Left ventricle myocardium superior (tissue), 1 donor: Measurements from ENCODE around the gene PKD1L1. TPM values are rescaled to one million over a fixed set of nuclear protein-coding genes. Genes with fewer than 3 reads are reported as not detected.

ENCODE experiments used
- ATAC-seq: fragments of 200-7000 bp; cut with Tn5 transposase; one replicate; pipeline ENCODE4 v1.9.1; 2020; ENCODE audit warnings: mild to moderate bottlenecking, moderate library complexity
- DNase-seq: peaks from one replicate; pipeline ENCODE4 v3.0.0-alpha.2; 2020
- intact Hi-C: fragments of 100-400 bp; cut with micrococcal nuclease; formaldehyde crosslinking; loops from one replicate; pipeline ENCODE4 v1.11.0; 2022
- total RNA-seq: library from RNA; stranded (reverse); fragmentation: NEBNext Ultra II Directional; extraction: Animal tissue kit (Norgen Biotek cat#: 25700); gene quantifications from one replicate; pipeline ENCODE4 v1.2.1, GENCODE V29; 2021
- donor health status: DM: no; HTN: yes; CAD: no; lungs with severe emphysema.

The PKD1L1 gene
- total RNA-seq, 1 donor from 2014 or later, result 2.8 TPM

DNA sequence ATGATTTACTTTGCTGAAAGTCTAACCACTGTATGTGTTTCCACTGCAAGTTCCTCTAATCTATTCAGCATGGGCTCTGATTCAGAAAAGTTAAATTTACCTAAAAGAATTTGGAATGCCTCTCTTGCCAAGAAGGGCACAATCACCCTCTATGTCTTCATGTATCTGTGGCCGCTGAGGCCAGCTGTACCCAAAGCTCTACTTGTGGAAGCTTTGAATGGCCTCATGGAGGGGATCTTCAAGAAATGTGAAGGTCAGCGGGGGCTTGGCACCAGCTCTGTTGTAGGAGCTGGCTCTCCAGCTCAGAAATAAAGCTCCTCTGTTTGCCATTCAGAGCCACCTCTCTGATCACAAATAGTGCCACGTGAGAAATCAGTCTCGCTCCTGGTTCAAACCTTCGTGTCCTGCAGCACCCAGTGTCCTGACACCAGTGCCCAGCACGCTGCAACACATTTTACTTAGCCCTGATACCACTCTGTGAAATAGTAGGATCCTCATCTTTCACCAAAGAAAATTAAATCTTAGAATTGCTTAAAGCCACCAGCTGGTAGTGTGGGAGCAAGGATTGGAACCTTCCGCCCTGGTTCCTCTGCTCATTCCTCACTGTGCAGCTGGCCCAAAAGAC lies 61.1 kb downstream of the PKD1L1 start:
- no peak for ATAC-seq
- intact Hi-C loops, result no loop called here
- no peak for DNase-seq

DNA sequence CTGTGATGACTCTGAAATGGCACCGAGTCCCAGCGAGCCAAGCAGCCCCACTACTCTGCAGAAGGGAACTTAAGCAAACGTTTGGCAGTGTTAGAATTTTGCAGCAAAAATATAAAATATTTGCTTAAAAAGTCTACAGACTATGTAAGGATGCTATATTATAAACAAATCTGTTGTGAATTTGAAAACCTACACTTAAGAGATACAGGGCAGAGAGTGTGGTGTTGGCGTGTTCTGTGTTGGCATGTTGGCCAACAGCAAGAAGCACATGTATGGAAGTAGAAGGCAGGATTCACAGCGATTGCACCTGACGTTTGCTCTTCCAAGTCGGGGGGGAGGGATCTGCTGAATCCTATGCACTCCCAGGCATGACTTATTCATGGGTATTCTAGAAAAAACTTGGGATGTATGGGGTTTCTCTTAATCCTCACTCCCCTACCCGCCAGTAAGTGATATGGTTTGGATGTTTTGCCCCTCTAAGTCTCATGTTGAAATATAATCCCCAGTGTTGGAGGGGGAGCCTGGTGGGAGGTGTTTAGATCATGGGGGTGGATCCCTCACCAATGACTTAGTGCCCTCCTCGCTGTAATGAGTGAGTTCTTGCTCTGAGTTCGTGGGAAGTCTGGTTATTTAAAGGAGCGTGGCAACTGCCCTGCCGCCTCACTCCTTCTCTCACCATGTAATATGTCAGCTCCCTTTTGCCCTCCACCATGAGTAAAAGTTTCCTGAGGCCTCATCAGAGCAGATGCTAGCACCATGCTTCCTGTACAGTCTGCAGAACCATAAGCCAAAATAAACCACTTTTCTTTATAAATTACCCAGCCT lies 62.1 kb downstream of the PKD1L1 start:
- intact Hi-C loops, result no loop called here
- ATAC-seq (no peak), DNase-seq (no peak)

DNA sequence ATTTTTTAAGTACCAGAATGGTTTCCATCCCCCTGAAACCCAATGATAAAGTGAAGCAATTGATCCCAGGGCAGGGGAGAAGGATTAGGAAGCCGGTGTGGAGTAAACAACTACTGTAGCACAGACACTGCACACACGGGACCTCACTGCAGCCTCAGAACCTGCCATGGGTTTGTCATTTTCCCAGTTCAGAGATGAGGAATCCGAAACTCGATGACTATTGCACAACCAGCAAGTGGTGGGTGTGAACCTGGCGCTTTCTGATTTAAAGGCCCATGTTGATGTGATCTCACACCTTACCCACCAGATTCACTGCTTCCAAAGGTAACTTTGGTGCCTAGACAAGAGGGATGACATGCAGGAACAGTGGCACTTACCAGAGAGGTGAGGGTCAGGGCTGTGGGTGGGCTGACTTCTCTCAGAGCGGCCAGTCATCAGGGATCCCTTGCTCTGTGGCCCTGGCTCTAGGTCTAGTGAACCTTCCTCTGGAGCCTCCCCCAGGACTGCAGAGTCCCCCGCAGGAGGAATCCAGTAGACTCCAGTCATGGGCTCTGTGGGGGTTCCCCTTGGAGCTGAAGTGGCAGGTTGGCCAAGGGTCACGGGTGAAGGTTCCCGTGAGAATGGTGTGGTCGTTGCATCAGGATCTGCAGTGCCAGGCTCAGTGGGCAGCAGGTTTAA lies 62.8 kb downstream of the PKD1L1 start:
- ATAC-seq, result no peak
- intact Hi-C loops, result no loop called here
- DNase-seq, result no peak

DNA sequence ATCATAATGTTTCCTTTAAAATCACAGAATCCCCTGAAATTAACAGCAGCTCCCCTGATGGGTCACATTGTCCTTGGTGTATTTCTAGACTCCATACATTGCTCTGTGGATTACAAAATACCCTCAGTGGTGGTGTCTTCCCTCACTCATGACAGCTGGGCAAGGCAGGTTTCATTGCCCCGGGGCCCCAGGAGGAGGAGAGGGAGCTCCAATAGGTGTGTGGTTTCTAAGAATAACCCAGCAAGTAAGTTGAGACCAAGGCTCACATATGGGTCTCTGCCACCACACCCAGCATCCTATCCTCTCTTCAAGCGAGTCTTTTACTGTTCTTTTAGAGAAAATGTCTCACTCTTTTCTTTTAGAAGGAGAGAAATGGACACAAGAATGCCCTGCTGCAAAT lies 63.6 kb downstream of the PKD1L1 start:
- ATAC-seq, result no peak
- DNase-seq, result no peak
- intact Hi-C loops, result no loop called here

DNA sequence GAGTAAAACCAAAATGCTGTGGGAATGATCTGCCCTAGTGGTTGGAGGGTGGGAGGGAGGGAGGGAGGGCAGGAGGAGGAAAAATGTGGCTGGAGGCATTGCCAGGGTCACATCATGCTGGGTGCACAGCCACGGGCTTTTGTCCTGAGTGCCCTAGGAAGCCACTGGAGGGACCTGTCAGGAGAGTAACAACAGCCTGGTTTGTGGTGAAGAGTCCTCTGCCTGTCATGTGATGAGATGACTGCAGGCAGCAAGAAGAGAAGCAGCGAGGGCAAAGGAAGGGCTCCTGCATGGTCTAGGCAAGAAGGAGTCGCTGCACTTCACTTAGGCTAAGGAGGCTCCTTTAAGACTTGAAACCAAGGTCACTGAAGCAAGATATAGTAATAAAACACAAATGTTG lies 65.6 kb downstream of the PKD1L1 start:
- DNase-seq, result no peak
- intact Hi-C loops, result no loop called here

DNA sequence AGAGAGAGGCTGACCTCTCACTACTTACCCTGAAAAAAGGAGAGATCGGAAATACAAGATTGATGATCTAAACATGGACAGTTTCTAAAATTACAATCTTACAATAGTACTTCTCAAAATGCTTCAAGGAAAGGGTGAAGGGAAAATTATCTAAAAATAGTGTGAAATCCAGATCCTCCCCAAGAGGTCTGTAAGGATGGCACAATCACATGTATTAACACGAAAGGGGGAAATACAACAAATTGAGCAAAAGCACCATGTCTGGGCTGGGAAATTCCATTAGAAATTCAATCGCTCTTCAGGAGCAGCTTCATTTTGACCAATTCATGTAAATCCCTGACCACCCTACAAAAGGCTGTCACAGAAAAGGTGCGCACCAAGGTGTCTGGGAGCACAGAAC lies 67.0 kb downstream of the PKD1L1 start:
- intact Hi-C loops, result no loop called here
- ATAC-seq (no peak), DNase-seq (no peak)

More for the DNA sequence above, 65.6 kb downstream of the PKD1L1 start:
- peak; percentile 62 for ATAC-seq

DNA sequence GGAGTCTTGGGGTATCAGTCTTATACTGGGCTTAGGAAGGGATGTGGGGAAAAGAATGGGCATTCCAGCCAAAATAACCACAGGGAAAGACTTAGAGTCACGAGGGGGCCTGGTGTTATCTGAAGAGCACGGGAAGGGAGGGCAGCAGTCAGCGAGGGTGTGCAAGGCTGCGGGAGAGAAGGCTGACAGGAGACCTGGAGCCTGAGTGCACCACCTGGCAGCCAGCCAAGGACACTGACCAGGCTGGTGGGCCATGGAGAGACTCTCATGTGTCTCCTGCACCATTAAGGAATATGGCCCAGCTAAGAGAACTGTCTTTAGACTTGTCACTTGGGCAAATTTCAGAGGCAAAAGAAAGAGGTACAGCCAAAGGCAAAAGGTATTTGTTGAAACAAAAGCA lies 69.6 kb downstream of the PKD1L1 start:
- DNase-seq (peak; percentile 38), ATAC-seq (no peak)
- intact Hi-C loops, result no loop called here

DNA sequence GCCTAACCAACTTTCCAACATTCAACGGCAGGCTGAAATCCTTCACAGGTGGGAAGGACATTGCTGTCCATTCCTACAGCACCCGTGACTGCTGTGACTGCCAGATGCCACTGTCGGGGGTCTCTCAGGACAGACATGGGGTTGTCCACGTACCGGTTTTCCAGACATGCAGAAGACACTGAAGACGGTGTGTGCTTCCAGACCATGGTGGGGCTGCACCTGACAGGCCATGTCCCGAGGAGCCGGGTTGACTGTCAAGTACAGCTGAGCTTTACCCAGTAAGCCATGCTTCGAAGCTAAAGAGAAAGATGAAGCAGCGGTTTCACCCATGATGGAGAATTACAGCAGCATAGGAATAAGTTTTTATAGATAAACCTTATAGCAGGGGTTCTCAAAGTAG lies 70.9 kb downstream of the PKD1L1 start:
- intact Hi-C loops, result no loop called here
- no peak for DNase-seq
- ATAC-seq, result no peak

DNA sequence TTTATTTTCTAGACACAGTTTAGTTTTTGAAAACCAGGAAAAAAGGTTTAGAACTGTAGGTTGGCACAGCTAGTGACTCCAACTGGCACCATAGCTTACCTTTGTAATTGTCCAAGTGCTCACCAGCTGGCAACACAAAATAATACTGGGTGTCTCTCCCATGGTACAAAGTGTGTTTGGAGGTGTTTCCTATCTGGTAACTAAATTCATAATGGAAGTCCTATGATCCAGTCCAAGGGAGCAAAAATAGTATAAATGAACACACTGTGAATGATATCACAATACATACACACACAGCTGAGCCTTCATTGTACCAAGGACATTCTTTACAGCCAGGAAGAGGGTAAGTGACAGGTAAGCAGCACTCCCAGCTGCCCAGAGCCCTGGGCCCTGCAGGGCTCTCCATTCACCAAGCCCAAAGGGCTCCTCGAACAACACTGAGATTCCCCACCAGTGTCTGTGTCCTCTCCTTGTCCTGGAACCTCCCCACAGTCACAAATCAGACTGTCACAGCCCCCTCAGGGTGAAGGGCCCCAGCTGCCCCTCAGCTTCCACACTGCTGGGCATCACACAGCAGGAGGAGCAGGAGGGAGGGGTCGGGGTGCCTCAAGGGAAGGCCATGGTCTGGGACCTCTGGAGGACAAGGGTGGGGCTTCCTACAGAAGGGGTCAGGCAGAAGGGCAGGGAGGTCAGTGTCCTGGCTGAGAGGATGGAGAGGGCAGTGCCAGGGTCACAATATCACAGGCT lies 72.1 kb downstream of the PKD1L1 start:
- ATAC-seq, result peak; percentile 93
- no peak for DNase-seq
- intact Hi-C loops, result no loop called here

DNA sequence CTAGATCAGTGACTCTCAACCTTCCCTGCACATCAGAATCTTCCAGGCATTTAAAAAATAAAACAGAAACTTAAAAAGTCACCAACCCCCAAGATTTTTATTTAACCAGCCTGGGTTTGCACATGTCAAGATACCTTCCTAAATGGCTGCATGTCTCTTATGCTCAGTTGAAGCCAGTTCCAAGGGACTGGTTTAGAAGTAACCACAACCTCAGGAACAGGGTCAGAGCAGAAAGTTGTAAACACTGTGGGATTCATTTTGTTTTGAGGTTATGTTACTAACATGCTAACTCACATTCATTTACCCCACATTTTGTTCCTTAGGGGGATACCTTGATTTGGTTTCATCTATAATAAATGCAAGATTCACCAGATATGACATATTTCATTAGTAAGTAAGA lies 72.9 kb downstream of the PKD1L1 start:
- DNase-seq (no peak), ATAC-seq (no peak)
- intact Hi-C loops, result no loop called here

DNA sequence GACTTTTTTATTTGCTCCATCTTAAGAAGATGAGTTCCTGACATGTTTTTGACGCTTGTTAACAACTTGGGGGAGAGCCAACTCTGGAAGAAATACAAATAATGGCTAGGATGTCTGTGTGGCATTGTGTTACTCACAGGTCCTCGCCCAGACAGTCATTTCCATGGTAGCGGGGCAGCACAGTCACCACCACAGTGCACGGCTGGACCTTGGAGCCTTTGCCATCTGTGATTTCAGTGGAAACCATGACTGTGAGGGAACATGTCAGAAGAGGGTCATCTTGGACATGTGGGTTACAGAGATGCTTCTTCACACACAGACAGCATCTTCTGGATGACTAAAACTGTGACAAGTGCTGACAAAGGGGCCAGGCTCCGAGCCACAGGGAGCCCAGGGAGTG lies 74.5 kb downstream of the PKD1L1 start:
- ATAC-seq, result no peak
- intact Hi-C loops, result no loop called here
- no peak for DNase-seq

DNA sequence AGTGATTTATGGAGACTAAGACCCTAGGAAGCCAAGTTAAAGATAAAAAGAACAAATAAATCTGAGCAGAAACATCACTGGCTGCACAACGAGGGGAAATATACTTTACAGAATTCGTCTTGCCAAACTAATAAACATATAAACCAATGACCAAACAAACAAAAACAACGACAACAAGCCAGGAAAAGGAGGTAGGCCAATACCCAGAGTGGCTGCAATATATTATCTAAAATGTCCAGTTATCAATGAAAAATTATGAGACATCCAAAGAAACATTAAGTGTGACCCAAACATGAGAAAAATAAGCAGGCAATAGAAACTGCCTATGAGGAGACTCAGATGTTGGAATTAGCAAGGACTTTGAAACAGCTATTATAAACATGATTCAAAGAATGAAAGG lies 81.0 kb downstream of the PKD1L1 start:
- intact Hi-C loops, result no loop called here
- DNase-seq, result no peak
- ATAC-seq, result no peak

DNA sequence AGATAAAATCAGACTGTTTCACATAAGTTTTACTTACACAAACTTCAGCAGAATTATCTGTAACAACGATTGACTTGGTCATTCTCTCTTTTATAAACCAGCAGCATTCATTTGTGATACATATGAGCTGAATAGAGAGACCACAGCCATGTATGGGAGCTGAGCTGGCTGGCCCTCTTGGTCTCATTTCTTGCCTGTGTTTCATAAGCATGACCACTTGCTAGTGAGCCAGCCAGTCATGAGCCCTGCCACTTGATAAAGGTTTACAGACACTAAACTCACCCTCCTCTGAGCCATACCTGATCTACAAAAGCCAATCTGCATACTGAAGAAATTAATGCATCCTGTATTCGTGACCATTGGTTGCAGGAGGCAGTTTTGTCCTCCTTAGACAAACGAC lies 82.1 kb downstream of the PKD1L1 start:
- intact Hi-C loops, result no loop called here
- peak; percentile 77 for ATAC-seq

DNA sequence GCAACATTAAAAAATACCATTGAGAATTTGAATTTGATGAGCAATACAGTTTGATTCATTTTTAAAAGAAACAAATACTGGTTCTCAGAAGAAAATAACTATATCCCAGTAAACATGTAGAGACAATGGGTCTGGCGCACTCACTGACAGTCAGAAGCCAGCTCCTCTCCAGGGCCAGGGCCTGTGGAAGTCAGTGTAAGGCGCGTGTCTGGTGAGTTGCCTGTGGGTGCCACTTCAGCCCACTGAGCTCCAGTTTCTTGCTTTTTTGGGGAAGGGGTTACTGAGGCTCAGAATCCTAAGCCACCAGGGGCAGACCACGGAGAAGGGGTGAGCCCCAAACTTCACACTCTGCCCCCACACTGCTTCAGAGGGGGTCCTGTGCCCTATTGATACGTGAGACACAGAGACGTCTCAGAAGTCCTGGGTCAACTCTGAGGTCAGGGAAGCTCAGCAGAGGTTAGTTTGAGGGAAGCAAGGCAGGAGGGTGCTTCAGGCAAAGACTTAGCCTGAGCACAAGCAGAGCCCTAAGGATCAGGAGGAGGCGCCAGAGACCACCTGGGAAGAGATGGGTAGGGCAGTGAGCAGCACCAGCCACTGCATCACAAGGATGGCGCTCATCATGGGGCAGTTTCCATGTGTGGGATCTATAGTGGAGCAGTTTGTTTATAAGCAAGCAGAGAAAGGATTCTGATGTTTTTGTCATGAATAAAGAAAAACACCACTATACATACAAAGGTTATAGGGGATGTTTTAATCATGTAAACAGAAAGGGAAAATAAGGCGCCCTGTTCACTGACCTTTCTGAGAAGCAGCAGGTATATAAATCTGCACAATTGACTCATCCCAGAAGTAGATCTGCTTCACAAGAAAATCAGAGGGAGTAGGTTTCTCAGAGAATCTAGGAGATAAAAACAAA lies 95.7 kb downstream of the PKD1L1 start:
- DNase-seq (no peak), ATAC-seq (peak; percentile 38)
- intact Hi-C loops, result no loop called here

More for the DNA sequence above, 82.1 kb downstream of the PKD1L1 start:
- no peak for DNase-seq

DNA sequence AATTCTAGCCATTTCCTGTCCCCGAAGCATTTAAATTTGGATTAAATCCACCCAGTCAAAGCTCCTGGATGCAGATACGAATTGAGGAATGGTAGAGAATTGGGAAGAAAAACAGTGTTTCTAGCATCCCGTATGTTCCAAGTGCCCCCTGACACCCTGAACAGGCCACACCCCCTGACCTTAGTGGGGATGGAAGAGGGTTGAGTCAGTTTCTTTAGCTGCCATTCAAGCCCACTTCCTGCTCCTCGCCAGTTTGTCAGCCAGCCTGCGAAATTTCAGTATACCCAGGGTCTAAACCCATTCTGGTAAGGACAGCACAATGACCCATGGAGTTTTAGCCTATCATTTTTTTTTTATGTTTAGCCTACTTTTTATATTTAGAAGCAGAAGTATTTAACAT lies 101.1 kb downstream of the PKD1L1 start:
- intact Hi-C loops, result no loop called here

DNA sequence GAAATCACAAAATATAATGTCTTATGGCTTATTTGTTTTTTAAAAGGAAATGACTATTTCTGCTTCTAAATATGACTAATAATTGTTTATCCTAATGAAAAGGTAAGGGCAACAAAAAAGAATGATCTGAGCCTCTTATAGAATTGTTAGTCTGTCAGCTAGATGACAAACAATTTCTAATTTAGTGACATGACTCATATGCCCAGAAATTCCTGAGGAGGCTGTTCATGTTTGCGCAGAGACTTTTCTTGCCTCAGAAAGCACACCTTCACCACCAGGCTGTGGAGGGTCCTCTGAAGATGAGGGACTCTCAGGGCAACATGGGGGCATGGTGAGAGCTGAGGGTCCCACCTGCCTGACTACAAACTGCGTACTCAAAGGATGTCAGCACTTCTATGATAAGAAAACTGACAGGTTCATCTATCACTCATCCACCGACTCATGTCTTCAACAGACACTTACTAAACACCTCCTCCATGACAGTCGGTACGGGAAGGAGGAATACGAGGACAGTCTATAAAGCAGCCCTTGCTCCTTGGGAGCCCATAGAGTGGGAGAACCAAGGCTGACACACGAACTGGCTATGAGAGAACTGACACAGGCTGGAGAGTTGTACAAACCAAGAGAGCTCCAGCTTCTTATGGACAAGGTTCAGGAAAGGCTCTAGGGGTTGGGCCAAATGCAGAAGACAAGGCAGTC lies 102.0 kb downstream of the PKD1L1 start:
- DNase-seq, result no peak
- intact Hi-C loops, result no loop called here
- peak; percentile 64 for ATAC-seq

More for the DNA sequence above, 101.1 kb downstream of the PKD1L1 start:
- no peak for ATAC-seq
- DNase-seq, result no peak

DNA sequence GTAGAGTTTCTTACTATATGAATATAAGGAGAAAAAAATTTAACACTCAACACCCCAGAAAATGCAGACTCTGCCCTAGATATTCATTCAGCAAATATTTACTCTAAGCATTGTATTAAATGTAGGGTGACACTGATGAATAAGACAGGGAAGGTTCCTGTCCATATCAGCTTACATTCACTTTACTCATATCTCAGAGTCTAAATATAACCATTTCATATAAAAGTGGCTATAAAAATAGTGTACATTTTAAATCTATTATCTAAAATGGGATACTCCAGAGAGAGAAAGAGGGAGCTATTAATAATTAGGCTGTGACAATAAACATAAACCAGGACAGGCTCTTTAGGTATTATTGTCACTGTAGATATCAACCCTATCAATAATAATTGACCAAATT lies 104.0 kb downstream of the PKD1L1 start:
- no peak for DNase-seq
- peak; percentile 71 for ATAC-seq
- intact Hi-C loops, result no loop called here

DNA sequence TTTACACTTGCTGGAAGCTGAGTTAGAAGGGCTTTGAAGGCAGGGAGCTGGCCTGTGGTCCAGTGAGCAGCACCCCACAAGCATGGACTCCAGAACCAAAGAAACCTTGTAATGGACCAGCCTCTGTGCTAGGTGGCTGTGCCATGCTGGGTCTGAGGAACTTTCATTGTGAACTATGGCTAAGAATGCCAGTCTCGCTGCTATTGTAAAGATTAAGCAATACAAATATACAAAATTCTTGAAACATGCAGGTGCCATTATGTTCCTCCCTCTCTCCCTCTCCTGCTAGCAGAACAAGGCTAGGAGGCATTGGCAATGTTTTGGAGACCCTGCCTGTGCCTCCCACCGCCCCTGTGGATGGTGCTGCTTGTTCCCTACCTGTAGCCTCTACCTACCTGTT lies 105.0 kb downstream of the PKD1L1 start:
- no peak for DNase-seq
- intact Hi-C loops, result no loop called here

More for the DNA sequence above, 105.0 kb downstream of the PKD1L1 start:
- no peak for ATAC-seq
